Mononuclear cell (primary cell): ENCODE results near the gene NFKB2. TPM values are rescaled to one million over a fixed set of nuclear protein-coding genes. Genes with fewer than 3 reads are reported as not detected.
A peak's percentile ranks its signal among the peaks of the same experiment; 100 is the strongest.

Experiments used
- H3K27me3 ChIP-seq: 2 replicates; pipeline ENCODE4 v1.6.0; 2011; ENCODE audit warnings: low read length, control low read depth; ENCODE audit not compliant: insufficient read depth
- H3K4me1 ChIP-seq: 2 replicates; pipeline ENCODE4 v1.5.1; 2011; ENCODE audit warnings: mild to moderate bottlenecking, low read length, control low read depth; ENCODE audit not compliant: insufficient read depth
- H3K4me3 ChIP-seq: 2 replicates; pipeline ENCODE4 v1.5.1; 2011; ENCODE audit warnings: mild to moderate bottlenecking, low read length, moderate library complexity
- H3K9me3 ChIP-seq: 2 replicates; pipeline ENCODE4 v1.5.1; 2011; ENCODE audit warnings: low read depth, mild to moderate bottlenecking, control low read depth, low read length
- total RNA-seq: library from RNA; depleted of rRNA; stranded (reverse); fragments of >200 nt; gene quantifications from one replicate; pipeline ENCODE4 v1.2.3, GENCODE V29; 2012

NFKB2 gene
- total RNA-seq, result 67.1 TPM

DNA sequence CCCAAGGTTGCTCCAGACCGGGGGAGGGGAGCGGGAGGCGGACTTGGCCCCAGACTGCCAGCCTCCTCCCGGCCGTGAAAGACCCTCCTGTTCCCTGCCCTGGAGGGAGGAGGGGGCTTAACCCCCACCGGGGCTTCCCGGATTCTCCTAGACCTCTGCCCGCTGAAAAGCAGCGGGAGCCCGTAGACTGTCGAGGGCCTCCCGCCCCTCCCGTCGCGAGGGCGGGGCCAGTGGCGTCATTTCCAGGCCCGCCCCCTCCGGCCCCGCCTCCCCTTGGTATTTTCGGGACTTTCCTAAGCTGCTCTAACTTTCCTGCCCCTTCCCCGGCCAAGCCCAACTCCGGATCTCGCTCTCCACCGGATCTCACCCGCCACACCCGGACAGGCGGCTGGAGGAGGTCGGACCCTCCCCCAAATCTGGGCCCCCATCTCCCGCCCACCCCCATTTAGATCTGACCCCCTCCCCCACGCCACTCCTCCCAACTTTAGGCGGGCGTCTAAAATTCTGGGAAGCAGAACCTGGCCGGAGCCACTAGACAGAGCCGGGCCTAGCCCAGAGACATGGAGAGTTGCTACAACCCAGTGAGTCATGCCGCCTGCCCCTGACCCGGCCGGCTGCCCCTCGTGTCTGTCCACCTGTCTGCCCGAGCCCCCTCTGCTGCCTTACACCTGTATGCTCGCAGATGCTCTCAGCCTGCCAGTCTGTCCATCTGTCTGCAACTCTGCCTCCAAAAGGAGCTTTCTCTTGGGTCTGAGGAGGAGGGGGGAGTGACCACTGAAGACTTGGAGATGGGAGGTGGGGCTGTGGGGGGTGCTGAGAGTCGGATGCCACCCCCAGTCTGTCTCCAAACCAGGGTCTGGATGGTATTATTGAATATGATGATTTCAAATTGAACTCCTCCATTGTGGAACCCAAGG lies at the start of gene NFKB2:
NFKB2 (plus strand) TSS at position 306 of the 917 bp plus-strand sequence; CDS start at position 561, 255 bp downstream.
- peak within 1 kb of the TSS; percentile 88 for H3K4me3 ChIP-seq
- no peaks in the 10 kb centered on the region for H3K27me3 ChIP-seq
- H3K4me1 ChIP-seq, result peaks cover 49% of the 10 kb centered on the region
- no peaks in the 10 kb centered on the region for H3K9me3 ChIP-seq

DNA sequence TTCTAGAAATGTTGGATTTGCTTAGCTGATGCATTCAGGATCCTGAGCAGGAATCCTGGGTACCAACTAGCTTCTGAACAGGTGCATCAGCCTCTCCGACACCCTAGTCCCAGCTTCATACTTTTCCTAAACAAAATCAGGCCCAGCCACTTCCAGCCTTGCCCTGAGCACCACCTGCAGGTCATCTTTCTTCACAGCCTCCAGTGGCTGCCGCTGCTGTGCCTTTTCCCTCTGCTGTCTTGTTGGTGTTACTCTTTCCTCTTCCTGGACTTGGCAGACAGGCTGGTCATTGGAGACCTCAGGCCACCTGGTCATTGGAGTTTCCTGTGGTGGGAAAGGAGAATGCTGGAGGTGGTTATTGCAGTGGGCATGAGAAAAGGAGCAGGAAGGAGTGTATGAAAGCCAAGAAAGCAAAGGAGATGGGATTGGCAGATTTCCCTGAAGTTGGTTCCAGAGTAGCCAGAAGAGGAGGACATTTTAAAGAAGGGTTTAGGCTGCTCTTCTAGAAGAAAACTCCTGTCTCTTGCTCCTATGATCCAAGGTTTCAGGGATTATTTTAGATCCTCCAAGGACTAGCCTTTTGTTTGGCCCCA lies 48.2 kb upstream of the NFKB2 start:
- H3K4me1 ChIP-seq, result no peaks in the 10 kb centered on the region
- H3K9me3 ChIP-seq, result no peaks in the 10 kb centered on the region
- no peak overlapping the region for H3K4me3 ChIP-seq
- H3K27me3 ChIP-seq, result no peaks in the 10 kb centered on the region

DNA sequence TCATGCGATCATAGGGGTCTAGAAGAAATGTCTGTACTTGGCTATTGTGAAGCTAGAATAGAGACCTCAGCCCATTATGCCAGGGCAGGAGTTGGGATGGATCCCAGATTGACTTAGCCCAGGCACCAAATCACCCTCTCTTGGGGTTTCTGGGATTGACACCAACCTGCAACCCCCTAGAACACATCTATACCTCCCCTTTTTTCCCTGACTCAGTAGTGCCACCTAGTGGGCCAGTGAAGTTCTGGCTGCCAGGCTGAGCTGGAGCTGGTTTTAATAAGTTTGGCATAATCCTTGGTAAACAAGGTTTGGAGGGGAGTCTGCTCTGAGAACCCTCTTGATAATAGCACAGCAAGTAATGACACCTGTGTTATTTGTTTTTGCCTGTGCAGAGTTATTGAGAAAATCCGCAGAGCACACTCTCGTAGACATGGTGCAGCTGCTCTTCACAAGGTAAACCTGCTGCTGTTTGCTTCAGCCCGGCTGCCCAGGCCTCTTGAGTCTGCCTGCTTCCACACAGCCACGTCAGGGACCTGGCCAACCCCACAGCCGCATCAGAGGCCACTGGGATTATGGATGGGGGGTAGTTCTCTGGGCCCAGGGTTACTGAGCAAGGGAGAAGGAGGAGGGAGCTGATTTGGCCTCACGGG lies 43.3 kb upstream of the NFKB2 start:
- no peak overlapping the region for H3K4me3 ChIP-seq
- H3K4me1 ChIP-seq, result no peaks in the 10 kb centered on the region
- H3K9me3 ChIP-seq, result no peaks in the 10 kb centered on the region
- H3K27me3 ChIP-seq, result no peaks in the 10 kb centered on the region

DNA sequence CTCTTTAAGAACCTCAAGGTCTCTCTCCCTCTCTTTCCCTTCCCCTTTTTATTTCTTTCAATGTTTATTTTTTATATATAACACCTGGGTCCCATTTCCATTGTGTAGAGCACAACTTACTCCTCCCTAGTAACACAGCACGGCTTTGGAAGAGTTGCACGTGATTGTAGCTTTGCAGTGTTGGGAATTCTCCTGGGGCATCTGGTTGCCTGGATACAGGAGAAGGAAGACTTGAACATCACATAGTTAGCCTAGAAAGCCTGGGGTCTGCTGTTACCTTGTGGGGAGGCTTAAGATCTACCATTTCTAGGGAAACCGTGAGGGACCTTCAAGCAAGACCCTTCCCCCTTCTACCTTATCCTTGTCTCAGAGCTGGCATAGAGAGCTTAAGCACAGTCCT lies 41.1 kb upstream of the NFKB2 start:
- no peaks in the 10 kb centered on the region for H3K4me1 ChIP-seq
- no peak overlapping the region for H3K4me3 ChIP-seq
- no peaks in the 10 kb centered on the region for H3K9me3 ChIP-seq
- H3K27me3 ChIP-seq, result no peaks in the 10 kb centered on the region

DNA sequence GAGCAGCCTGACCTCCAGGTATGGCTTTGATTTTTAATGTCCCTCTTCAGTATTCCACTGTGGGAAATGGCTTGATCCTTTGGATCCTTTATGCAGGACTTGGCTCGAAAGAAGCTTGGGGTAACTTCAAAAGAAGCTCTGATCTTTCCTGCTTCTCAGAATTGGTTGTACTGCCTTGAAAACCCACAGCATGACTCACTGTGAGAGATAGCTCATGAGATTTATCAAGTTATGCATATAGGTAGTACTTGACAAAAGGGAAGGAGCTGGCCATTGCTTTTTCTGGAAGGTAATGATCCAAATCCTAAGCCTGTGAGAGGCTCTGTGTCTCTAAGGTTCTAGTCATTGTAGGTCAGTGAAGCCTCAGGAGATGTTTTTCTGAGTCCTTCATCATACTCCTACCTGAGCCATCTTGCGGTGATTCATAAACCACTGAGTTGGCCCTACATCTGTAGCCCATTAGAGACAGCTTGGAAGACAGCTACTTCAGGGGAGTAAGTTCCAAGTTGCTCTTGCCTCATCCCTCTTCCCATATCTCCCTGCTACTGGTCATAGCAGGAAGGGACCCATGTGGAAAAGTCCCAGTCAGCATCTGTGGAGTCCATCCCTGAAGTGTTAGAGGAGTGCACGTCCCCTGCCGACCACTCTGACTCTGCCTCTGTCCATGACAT lies 36.7 kb upstream of the NFKB2 start:
- Histone ChIP-seq H3K4me1 (no peaks in the 10 kb centered on the region), H3K27me3 (no peaks in the 10 kb centered on the region), H3K4me3 (no peak overlapping the region), H3K9me3 (no peaks in the 10 kb centered on the region)

DNA sequence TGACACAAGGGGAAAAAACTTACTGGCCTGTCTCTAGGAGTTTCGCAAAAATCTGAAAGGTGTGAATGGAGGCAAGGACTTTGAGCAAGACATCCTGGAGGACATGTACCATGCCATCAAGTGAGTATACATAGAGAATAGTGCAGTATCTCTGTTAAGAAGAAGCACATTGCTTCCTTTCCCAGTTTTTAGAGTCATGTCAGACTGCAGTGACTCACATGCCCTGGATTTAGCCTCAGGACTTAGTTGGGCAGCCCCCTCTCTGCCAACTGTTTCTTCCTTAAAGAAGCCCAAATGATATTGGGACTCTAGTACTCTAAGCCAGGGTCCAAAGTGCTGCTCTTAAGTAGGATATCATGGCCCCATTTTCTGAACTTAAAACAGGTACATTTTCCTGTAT lies 28.1 kb upstream of the NFKB2 start:
- Histone ChIP-seq H3K9me3 (no peaks in the 10 kb centered on the region), H3K4me3 (no peak overlapping the region)

DNA sequence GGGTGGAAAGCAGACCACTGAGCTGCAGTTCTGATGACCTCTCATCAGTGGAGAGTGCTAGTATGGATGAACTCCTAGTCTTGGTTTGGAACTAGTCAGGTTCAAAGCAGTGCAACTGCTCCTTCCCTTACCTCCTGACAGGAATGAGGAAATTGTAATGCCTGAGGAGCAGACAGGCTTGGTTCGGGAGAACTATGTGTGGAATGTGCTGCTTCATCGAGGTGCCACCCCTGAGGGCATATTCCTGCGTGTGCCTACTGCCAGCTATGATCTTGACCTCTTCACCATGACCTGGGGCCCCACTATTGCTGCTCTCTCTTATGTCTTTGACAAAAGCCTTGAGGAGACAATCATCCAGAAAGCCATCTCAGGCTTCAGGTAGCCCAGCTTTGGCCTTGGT lies 27.4 kb upstream of the NFKB2 start:
- Histone ChIP-seq H3K4me3 (no peak overlapping the region), H3K4me1 (no peaks in the 10 kb centered on the region), H3K9me3 (no peaks in the 10 kb centered on the region), H3K27me3 (no peaks in the 10 kb centered on the region)

More for the DNA sequence above, 28.1 kb upstream of the NFKB2 start:
- Histone ChIP-seq H3K27me3 (no peaks in the 10 kb centered on the region), H3K4me1 (no peaks in the 10 kb centered on the region)

DNA sequence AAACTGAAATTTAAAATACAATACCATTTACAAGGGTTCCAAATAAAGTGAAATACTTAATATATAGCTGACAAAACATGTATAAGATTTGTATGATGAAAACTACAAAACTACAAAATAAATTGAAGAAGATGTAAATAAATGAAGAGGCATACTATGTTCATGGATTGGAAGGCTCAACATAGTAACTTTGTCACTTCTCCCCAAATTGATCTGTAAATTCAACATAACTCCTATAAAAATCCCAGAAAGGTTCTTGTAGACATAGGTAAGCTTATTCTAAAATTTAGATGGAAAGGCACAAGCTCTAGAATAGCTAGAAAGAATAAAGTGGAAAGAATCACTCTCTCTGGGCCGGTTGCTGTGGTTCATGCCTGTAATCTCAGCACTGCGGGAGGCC lies 24.2 kb upstream of the NFKB2 start:
- no peak overlapping the region for H3K4me3 ChIP-seq

DNA sequence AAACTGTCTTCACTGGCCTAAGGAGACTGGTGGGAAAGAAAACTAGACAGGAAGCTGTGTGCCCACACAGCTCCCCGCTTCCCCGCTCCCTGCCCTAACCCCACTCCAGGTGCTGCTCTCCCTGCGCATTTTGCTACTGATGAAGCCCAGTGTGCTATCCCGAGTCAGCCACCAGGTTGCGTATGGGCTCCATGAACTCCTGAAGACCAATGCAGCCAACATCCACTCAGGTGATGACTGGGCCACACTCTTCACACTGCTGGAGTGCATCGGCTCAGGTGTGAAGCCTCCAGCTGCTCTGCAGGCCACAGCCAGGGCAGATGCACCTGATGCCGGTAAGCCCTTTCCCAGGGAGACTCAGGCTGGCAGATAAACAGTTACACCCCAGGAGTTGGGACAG lies 20.3 kb upstream of the NFKB2 start:
- Histone ChIP-seq H3K4me1 (no peaks in the 10 kb centered on the region), H3K9me3 (no peaks in the 10 kb centered on the region), H3K4me3 (no peak overlapping the region), H3K27me3 (no peaks in the 10 kb centered on the region)

More for the DNA sequence above, 24.2 kb upstream of the NFKB2 start:
- Histone ChIP-seq H3K27me3 (no peaks in the 10 kb centered on the region), H3K4me1 (no peaks in the 10 kb centered on the region), H3K9me3 (no peaks in the 10 kb centered on the region)

DNA sequence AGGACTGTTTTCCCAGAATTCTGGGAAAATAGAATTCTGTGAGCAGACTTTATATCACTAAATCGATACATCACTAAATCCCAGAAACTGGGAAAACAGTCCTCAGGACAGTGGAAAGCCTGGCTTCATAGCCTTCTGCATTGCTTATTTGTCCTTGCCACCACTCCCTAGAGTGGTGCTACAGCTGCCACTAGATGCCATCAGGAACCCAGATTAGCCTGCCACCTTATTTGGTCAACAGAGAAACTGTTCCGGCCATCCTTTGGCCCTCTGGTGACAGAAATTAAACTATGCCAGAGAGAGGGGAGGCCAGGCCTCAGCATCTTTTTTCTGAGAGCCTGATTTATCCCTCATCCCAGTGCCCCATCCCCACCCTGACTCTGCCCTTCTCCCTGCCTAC lies 19.6 kb upstream of the NFKB2 start:
- Histone ChIP-seq H3K4me1 (no peaks in the 10 kb centered on the region), H3K27me3 (no peaks in the 10 kb centered on the region), H3K4me3 (no peak overlapping the region)

DNA sequence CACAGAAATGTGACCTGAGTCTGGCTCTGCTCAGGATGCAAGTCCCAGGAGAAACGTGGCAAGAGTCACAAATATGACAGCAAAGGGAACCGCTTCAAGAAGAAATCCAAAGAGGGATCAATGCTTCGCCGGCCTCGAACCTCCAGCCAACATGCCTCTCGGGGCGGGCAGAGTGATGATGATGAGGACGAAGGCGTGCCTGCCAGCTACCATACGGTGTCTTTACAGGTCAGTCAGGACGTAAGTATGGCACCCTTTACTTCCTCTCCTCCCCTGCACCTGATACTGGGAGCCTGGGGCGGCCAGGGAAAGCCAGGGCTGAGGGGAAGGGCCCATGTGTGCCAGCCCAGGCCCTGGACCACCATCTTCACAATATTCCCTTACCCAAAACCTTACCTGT lies 18.6 kb upstream of the NFKB2 start:
- Histone ChIP-seq H3K4me1 (no peaks in the 10 kb centered on the region), H3K27me3 (no peaks in the 10 kb centered on the region), H3K9me3 (no peaks in the 10 kb centered on the region), H3K4me3 (no peak overlapping the region)

More for the DNA sequence above, 19.6 kb upstream of the NFKB2 start:
- H3K9me3 ChIP-seq, result no peaks in the 10 kb centered on the region

DNA sequence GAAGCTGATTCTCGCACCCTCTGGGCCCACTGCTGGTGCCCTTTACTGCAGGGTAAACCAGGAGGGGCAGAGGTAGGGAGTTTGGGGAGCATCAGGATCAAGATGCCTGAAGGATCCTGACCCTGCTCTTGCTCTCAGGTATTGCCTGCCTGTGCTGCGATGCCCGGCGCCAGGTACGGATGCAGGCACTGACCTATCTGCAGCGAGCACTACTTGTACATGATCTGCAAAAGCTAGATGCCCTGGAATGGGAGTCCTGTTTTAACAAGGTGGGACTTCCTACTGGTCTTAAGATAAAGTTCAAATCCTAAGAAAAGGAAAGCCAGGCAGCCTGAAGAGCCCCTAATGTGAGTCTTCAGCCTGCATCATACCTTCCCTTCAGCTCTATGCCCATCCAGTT lies 16.1 kb upstream of the NFKB2 start:
- Histone ChIP-seq H3K4me1 (no peaks in the 10 kb centered on the region), H3K27me3 (no peaks in the 10 kb centered on the region), H3K4me3 (no peak overlapping the region), H3K9me3 (no peaks in the 10 kb centered on the region)

DNA sequence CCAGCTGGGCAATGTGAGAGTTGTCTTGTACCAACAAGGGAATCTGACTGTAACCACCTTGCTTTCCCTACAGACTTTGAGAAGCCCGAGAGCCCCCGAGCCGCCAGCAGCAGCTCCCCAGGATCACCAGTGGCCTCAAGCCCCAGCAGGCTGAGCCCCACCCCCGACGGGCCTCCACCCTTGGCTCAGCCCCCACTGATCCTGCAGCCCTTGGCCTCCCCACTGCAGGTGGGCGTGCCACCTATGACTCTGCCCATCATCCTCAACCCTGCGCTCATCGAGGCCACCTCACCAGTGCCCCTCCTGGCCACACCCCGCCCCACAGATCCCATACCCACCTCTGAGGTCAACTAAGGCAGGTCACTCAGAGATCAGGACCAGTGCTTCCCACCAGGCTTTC lies 13.5 kb upstream of the NFKB2 start:
- no peaks in the 10 kb centered on the region for H3K9me3 ChIP-seq
- H3K4me1 ChIP-seq, result peaks cover 10% of the 10 kb centered on the region
- no peak overlapping the region for H3K4me3 ChIP-seq
- H3K27me3 ChIP-seq, result no peaks in the 10 kb centered on the region

DNA sequence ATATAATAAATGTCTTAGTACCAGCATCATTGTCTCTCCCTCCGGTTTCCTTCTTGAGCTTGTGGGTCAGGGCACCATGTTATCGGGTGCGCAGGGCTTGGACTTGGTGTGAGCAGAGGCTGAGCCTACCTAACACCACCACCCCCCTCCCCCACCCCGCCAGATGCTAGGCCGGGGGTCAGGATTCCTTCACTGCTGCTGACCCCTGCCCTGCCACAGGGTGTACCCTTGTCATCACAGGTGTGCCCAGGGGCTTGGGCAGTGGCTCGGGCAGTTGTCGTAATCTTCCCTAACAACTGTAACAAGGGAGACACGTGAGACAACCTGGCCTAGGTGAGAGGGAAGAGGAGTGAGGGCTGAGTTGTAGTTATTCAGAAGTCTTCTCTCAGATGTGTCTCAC lies 12.6 kb upstream of the NFKB2 start:
- H3K4me3 ChIP-seq, result no peak overlapping the region
- peaks cover 10% of the 10 kb centered on the region for H3K4me1 ChIP-seq
- H3K27me3 ChIP-seq, result no peaks in the 10 kb centered on the region
- no peaks in the 10 kb centered on the region for H3K9me3 ChIP-seq

DNA sequence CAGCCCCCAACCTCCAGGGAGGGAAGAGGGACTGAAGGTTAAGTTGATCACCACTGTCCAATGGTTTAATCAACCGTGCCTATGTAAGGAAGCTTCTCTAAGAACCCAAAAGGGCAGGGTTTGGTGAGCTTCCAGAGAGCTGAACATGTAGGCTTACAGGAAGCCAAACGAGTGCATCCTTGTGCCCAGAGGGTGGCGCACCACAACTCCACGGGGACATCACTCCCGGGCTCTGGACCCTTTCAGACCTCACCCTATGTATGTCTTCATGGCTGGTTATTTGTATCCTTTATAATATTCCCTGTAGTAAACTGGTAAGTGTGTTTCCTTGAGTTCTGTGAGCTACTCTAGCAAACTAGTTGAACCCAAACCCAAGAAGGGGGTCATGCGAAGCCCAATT lies 11.5 kb upstream of the NFKB2 start:
- Histone ChIP-seq H3K9me3 (no peaks in the 10 kb centered on the region), H3K4me1 (peaks cover 10% of the 10 kb centered on the region), H3K4me3 (no peak overlapping the region), H3K27me3 (no peaks in the 10 kb centered on the region)
